SK-N-SH treated with all-trans-retinoic acid at 6 μM for 48 hours (cell line): Measurements from ENCODE around the gene EBF3.

Source experiments
- ATAC-seq: fragments of 200-7000 bp; cut with Tn5 transposase; 3 replicates; pipeline ENCODE4 v1.9.1; 2020; ENCODE audit warnings: mild to moderate bottlenecking, moderate library complexity
- ARNTL ChIP-seq: fragments of 450-650 bp; formaldehyde crosslinking; IDR thresholded peaks from 2 replicates; pipeline ENCODE4 v1.5.0; 2020; ENCODE audit warnings: low read depth, mild to moderate bottlenecking, moderate library complexity, borderline replicate concordance
- BACH2 ChIP-seq: fragments of 250-450 bp; sonication (Bioruptor Pico); IDR thresholded peaks from 2 replicates; pipeline ENCODE4 v1.9.0; 2021; ENCODE audit warnings: mild to moderate bottlenecking, borderline replicate concordance
- CREB5 ChIP-seq: fragments of 250-450 bp; sonication (Bioruptor Pico); IDR thresholded peaks from 2 replicates; pipeline ENCODE4 v1.5.1; 2020; ENCODE audit warnings: low read depth, mild to moderate bottlenecking, moderate library complexity
- CSRNP3 ChIP-seq: fragments of 250-450 bp; sonication (Bioruptor Pico); IDR thresholded peaks from 2 replicates; pipeline ENCODE4 v1.5.1; 2021; ENCODE audit warnings: mild to moderate bottlenecking, moderate library complexity
- ESRRG ChIP-seq: fragments of 250-450 bp; sonication (Bioruptor Pico); IDR thresholded peaks from 2 replicates; pipeline ENCODE4 v1.6.1; 2021; ENCODE audit warnings: mild to moderate bottlenecking
- GLIS3 ChIP-seq: fragments of 250-450 bp; sonication (Bioruptor Pico); IDR thresholded peaks from 2 replicates; pipeline ENCODE4 v1.5.0; 2020; ENCODE audit warnings: mild to moderate bottlenecking, moderate library complexity
- ISL1 ChIP-seq: fragments of 250-450 bp; sonication (Bioruptor Pico); IDR thresholded peaks from 2 replicates; pipeline ENCODE4 v2.1.2; 2022; ENCODE audit warnings: mild to moderate bottlenecking, moderate library complexity
- OSR1 ChIP-seq: fragments of 250-450 bp; sonication (Bioruptor Pico); IDR thresholded peaks from 2 replicates; pipeline ENCODE4 v1.8.0; 2022; ENCODE audit warnings: moderate library complexity, mild to moderate bottlenecking, inconsistent platforms
- POU6F1 ChIP-seq: fragments of 250-450 bp; sonication (Bioruptor Pico); IDR thresholded peaks from 2 replicates; pipeline ENCODE4 v1.8.0; 2021; ENCODE audit warnings: low read depth, mild to moderate bottlenecking, moderate library complexity, borderline replicate concordance
- PPARA ChIP-seq: fragments of 250-450 bp; sonication (Bioruptor Pico); IDR thresholded peaks from 2 replicates; pipeline ENCODE4 v1.5.0; 2020; ENCODE audit warnings: mild to moderate bottlenecking, borderline replicate concordance
- RARB ChIP-seq: fragments of 250-450 bp; sonication (Bioruptor Pico); IDR thresholded peaks from 2 replicates; pipeline ENCODE4 v1.8.0; 2021; ENCODE audit warnings: mild to moderate bottlenecking, moderate library complexity
- SNAI2 ChIP-seq: fragments of 250-450 bp; sonication (Bioruptor Pico); IDR thresholded peaks from 2 replicates; pipeline ENCODE4 v1.5.0; 2020; ENCODE audit warnings: mild to moderate bottlenecking, moderate library complexity
- TCF4 ChIP-seq: fragments of 250-450 bp; sonication (Bioruptor Pico); IDR thresholded peaks from 2 replicates; pipeline ENCODE4 v1.8.0; 2021; ENCODE audit warnings: mild to moderate bottlenecking, moderate library complexity, borderline replicate concordance
- TOX ChIP-seq: fragments of 250-450 bp; sonication (Bioruptor Pico); IDR thresholded peaks from 2 replicates; pipeline ENCODE4 v1.8.0; 2021; ENCODE audit warnings: mild to moderate bottlenecking, moderate library complexity, borderline replicate concordance
- TSHZ2 ChIP-seq: fragments of 250-450 bp; sonication (Bioruptor Pico); IDR thresholded peaks from 2 replicates; pipeline ENCODE4 v1.5.0; 2020; ENCODE audit warnings: mild to moderate bottlenecking, moderate library complexity
- ZC3H10 ChIP-seq: fragments of 250-450 bp; sonication (Bioruptor Pico); IDR thresholded peaks from 2 replicates; pipeline ENCODE4 v1.5.1; 2021; ENCODE audit warnings: mild to moderate bottlenecking, moderate library complexity
- ZFP30 ChIP-seq: fragments of 450-650 bp; formaldehyde crosslinking; IDR thresholded peaks from 2 replicates; pipeline ENCODE4 v1.5.0; 2022; ENCODE audit warnings: mild to moderate bottlenecking, moderate library complexity
- ZNF565 ChIP-seq: fragments of 450-650 bp; formaldehyde crosslinking; conservative IDR thresholded peaks from 2 replicates; pipeline ENCODE4 v1.5.0; 2020; ENCODE audit warnings: low read depth, mild to moderate bottlenecking, moderate library complexity
- ZNF8 ChIP-seq: fragments of 450-650 bp; formaldehyde crosslinking; IDR thresholded peaks from 2 replicates; pipeline ENCODE4 v1.5.0; 2020; ENCODE audit warnings: mild to moderate bottlenecking, moderate library complexity
- TF ChIP-seq, protein P1 (sequence below): fragments of 250-450 bp; sonication (Bioruptor Pico); IDR thresholded peaks from 2 replicates; pipeline ENCODE4 v1.8.0; 2020; ENCODE audit warnings: mild to moderate bottlenecking, moderate library complexity, borderline replicate concordance

EBF3 gene

GRCh38 chr10:129918401-129918800, 45.7 kb downstream of the EBF3 start:
- ATAC-seq, result no peak
- no peak for TF ChIP-seq ZNF8 (CRISPR knock-in tag)
- no peak for TF ChIP-seq SNAI2 (CRISPR knock-in tag)
- no peak for TF ChIP-seq PPARA (CRISPR knock-in tag)
- no peak for TF ChIP-seq TCF4 (CRISPR knock-in tag)
- TF ChIP-seq ZC3H10 (CRISPR knock-in tag), result no peak
- no peak for TF ChIP-seq OSR1 (CRISPR knock-in tag)
- no peak for TF ChIP-seq TSHZ2 (CRISPR knock-in tag)
- no peak for TF ChIP-seq ISL1 (CRISPR knock-in tag)
- TF ChIP-seq CREB5 (CRISPR knock-in tag), result no peak
- no peak for TF ChIP-seq ZFP30 (CRISPR knock-in tag)
- no peak for TF ChIP-seq GLIS3 (CRISPR knock-in tag)
- TF ChIP-seq BACH2 (CRISPR knock-in tag), result no peak
- TF ChIP-seq ZNF565 (CRISPR knock-in tag), result no peak
- TF ChIP-seq, protein P1, sequence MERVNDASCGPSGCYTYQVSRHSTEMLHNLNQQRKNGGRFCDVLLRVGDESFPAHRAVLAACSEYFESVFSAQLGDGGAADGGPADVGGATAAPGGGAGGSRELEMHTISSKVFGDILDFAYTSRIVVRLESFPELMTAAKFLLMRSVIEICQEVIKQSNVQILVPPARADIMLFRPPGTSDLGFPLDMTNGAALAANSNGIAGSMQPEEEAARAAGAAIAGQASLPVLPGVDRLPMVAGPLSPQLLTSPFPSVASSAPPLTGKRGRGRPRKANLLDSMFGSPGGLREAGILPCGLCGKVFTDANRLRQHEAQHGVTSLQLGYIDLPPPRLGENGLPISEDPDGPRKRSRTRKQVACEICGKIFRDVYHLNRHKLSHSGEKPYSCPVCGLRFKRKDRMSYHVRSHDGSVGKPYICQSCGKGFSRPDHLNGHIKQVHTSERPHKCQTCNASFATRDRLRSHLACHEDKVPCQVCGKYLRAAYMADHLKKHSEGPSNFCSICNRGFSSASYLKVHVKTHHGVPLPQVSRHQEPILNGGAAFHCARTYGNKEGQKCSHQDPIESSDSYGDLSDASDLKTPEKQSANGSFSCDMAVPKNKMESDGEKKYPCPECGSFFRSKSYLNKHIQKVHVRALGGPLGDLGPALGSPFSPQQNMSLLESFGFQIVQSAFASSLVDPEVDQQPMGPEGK (CRISPR knock-in tag), result no peak
- TF ChIP-seq CSRNP3 (CRISPR knock-in tag), result no peak
- TF ChIP-seq ARNTL (CRISPR knock-in tag), result no peak
- no peak for TF ChIP-seq POU6F1 (CRISPR knock-in tag)
- no peak for TF ChIP-seq ESRRG (CRISPR knock-in tag)

DNA sequence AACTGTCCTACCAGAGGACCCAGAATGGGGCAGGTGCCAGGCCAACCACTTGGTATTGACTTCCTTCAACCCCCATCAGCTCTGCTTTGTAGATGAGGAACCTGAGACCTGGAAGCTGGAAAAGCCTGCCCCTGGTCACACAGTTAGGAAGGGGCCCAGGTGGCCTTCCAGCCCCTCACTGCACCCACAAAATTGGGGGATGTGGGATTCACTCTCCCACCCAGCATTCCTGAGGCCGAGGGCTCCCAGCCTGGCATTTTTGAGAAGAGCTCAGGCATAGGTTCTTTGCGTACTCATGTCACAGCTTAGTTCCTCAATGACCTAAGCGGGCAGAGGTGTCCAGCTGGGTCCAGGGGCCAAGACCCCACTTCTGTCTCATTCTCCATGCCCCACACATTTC, 46.1 kb downstream of the EBF3 start:
- TF ChIP-seq CSRNP3 (CRISPR knock-in tag), result no peak
- TF ChIP-seq TOX (CRISPR knock-in tag), result no peak
- no peak for TF ChIP-seq OSR1 (CRISPR knock-in tag)
- no peak for TF ChIP-seq POU6F1 (CRISPR knock-in tag)
- no peak for TF ChIP-seq CREB5 (CRISPR knock-in tag)
- TF ChIP-seq ZNF8 (CRISPR knock-in tag), result no peak
- no peak for TF ChIP-seq GLIS3 (CRISPR knock-in tag)
- no peak for TF ChIP-seq SNAI2 (CRISPR knock-in tag)
- no peak for TF ChIP-seq RARB (CRISPR knock-in tag)
- no peak for TF ChIP-seq ARNTL (CRISPR knock-in tag)
- no peak for TF ChIP-seq TCF4 (CRISPR knock-in tag)
- no peak for TF ChIP-seq ZNF565 (CRISPR knock-in tag)
- no peak for ATAC-seq
